ENCODE results near the gene SMCP. TPM values are rescaled to one million over a fixed set of nuclear protein-coding genes. Genes with fewer than 3 reads are reported as not detected.

SMCP gene
- total RNA-seq, 3 donors from 2014 or later = not detected

GRCh38 chr1:152870831-152871730, 7.0 kb upstream of the SMCP start:
- intact Hi-C loops (cut with DNase I; ENCODE audit: low total_unique reads) = no loop called here
- Histone ChIP-seq H3K27ac (no peak overlapping the region), H3K4me1 (no peaks in the 10 kb centered on the region), H3K9me3 (no peaks in the 10 kb centered on the region), H3K36me3 (no peaks in the 10 kb centered on the region), H3K27me3 (no peaks in the 10 kb centered on the region), H3K4me3 (no peak overlapping the region)
- DNase-seq (ENCODE audit: low spot score in 2 of 2) = no peak
- TF ChIP-seq CTCF (IDR thresholded peaks at IDR 0.05) (no peak), POLR2AphosphoS5 (IDR thresholded peaks at IDR 0.05) (no peak), POLR2A (IDR thresholded peaks at IDR 0.05) (no peak)

GRCh38 chr1:152871731-152872126, 6.4 kb upstream of the SMCP start:
- Histone ChIP-seq H3K4me1 (no peaks in the 10 kb centered on the region), H3K4me3 (no peak overlapping the region), H3K36me3 (no peaks in the 10 kb centered on the region), H3K9me3 (no peaks in the 10 kb centered on the region), H3K27me3 (no peaks in the 10 kb centered on the region), H3K27ac (no peak overlapping the region)
- TF ChIP-seq POLR2A (IDR thresholded peaks at IDR 0.05) (no peak), POLR2AphosphoS5 (IDR thresholded peaks at IDR 0.05) (no peak), CTCF (IDR thresholded peaks at IDR 0.05) (no peak)
- intact Hi-C loops (cut with DNase I; ENCODE audit: low total_unique reads) = no loop called here
- no peak for DNase-seq (ENCODE audit: low spot score in 2 of 2)

- TF ChIP-seq POLR2A (IDR thresholded peaks at IDR 0.05) = no peak
- no peak overlapping the region for H3K4me3 ChIP-seq
- no peaks in the 10 kb centered on the region for H3K36me3 ChIP-seq
- H3K27ac ChIP-seq = no peak overlapping the region
- no peaks in the 10 kb centered on the region for H3K27me3 ChIP-seq
- H3K4me1 ChIP-seq = no peaks in the 10 kb centered on the region
- intact Hi-C loops (cut with DNase I; ENCODE audit: low total_unique reads) = no loop called here
- DNase-seq (ENCODE audit: low spot score in 2 of 2) = no peak
- H3K9me3 ChIP-seq = no peaks in the 10 kb centered on the region
These were observed 4.6 kb upstream of the SMCP start for GRCh38 chr1:152873495-152873894.

GRCh38 chr1:152876827-152877226, 1.3 kb upstream of the SMCP start:
- Histone ChIP-seq H3K27me3 (no peaks in the 10 kb centered on the region), H3K36me3 (no peaks in the 10 kb centered on the region), H3K27ac (no peak overlapping the region), H3K4me1 (no peaks in the 10 kb centered on the region), H3K9me3 (no peaks in the 10 kb centered on the region), H3K4me3 (no peak overlapping the region)
- no peak for DNase-seq (ENCODE audit: low spot score in 2 of 2)
- TF ChIP-seq CTCF (IDR thresholded peaks at IDR 0.05) = no peak
- TF ChIP-seq POLR2AphosphoS5 (IDR thresholded peaks at IDR 0.05) = no peak
- TF ChIP-seq POLR2A (IDR thresholded peaks at IDR 0.05) = no peak
- intact Hi-C loops (cut with DNase I; ENCODE audit: low total_unique reads) = no loop called here

GRCh38 chr1:152879559-152880198, 1.6 kb downstream of the SMCP start:
- Histone ChIP-seq H3K9me3 (no peaks in the 10 kb centered on the region), H3K36me3 (no peaks in the 10 kb centered on the region), H3K4me1 (no peaks in the 10 kb centered on the region), H3K27me3 (no peaks in the 10 kb centered on the region), H3K4me3 (no peak overlapping the region), H3K27ac (no peak overlapping the region)
- intact Hi-C loops (cut with DNase I; ENCODE audit: low total_unique reads) = no loop called here
- TF ChIP-seq POLR2AphosphoS5 (IDR thresholded peaks at IDR 0.05) (no peak), CTCF (IDR thresholded peaks at IDR 0.05) (no peak), POLR2A (IDR thresholded peaks at IDR 0.05) (no peak)
- DNase-seq (ENCODE audit: low spot score in 2 of 2) = no peak
